Measurements from ENCODE around the gene SUPT16H. TPM values are rescaled to one million over a fixed set of nuclear protein-coding genes. Genes with fewer than 3 reads are reported as not detected.
"Not testable (repeated sequence)": the region's sequence is repeated elsewhere in the genome, so short reads cannot be mapped to it uniquely, and the experiment has no call there.

The SUPT16H gene
- total RNA-seq, 2 donors from 2014 or later: 38.1 to 39.8 TPM

- intact Hi-C loops (cut with DNase I, micrococcal nuclease): no loop called here
- DNase-seq (no peak), ATAC-seq (no peak)
Observed at GRCh38 chr14:21373980-21374379, 9.8 kb downstream of the SUPT16H start.

DNA sequence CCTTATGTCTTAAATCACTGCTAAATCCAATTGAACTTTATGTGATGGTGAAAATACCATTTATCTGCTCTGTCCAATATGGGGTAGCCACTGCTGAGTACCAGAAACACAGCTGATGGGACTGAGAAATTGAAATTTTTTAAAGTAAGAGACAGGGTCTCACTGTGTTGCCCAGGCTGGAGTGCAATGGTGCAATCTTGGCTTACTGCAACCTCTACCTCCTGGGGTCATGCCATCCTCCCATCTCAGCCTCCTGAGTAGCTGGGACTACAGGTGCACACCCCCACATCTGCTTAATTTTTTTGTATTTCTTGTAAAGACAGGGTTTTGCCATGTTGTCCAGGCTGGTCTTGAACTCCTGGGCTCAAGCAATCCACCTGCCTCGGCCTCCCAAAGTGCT, 11.0 kb downstream of the SUPT16H start:
- DNase-seq; intact Hi-C loops (cut with DNase I, micrococcal nuclease); ATAC-seq: not testable (repeated sequence)

GRCh38 chr14:21369949-21370679, 13.7 kb downstream of the SUPT16H start:
- no peak for ATAC-seq
- intact Hi-C loops (cut with DNase I, micrococcal nuclease): no loop called here
- no peak for DNase-seq

DNA sequence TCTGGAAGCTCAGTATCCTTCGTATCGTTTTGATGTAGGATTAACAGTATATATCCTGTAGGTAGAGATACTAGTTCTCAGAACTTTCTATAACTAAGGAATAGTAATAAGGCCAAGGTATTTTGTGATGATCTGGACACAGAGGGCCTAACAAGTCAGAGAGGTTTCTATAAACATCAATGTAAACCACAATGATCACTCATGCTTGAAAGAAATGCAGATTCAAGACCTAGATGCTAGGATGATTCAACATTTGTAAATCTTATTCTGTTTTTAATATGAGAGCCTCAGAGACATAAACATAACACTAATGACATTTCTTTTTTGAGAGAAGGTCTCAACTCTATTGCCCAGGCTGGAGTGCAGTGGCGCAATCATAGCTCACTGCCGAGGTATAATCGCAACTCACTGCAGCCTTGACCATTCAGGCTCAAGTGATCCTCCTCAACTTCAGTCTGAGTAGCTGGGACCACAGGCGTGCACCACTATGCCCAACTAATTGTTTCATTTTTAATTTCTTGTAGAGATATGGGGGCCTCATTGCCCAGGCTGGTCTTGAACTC, 16.2 kb downstream of the SUPT16H start:
- ATAC-seq (no peak), DNase-seq (no peak)
- intact Hi-C loops (cut with DNase I, micrococcal nuclease): no loop called here

DNA sequence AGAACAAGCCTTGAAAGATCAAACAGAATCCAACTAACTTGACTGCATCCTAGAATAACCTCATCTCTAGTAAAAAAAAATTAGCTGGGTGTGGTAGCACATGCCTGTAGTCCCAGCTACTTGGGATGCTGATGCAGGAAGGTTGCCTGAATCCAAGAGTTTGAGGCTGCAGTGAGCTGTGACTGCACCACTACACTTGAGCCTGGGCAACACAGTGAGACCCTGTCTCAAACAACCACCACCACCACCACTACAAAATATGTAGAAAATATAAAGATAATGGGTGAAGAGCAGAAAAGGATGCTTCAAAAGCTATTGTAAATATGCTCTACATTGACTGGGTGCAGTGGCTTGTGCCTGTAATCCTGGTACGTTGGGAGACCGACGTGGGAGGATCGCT, 27.3 kb downstream of the SUPT16H start:
- no peak for ATAC-seq
- intact Hi-C loops (cut with DNase I, micrococcal nuclease): no loop called here
- DNase-seq: no peak

- DNase-seq (peak in 1 of 2 donors; percentile 18), ATAC-seq (peak; percentile 61)
- intact Hi-C loops (cut with DNase I, micrococcal nuclease): no loop called here
Observed at GRCh38 chr14:21352587-21352986, 31.2 kb downstream of the SUPT16H start.

GRCh38 chr14:21350539-21350938, 33.3 kb downstream of the SUPT16H start:
- no peak for DNase-seq
- ATAC-seq: no peak
- intact Hi-C loops (cut with DNase I, micrococcal nuclease): no loop called here

GRCh38 chr14:21347201-21347600, 36.6 kb downstream of the SUPT16H start:
- no peak for ATAC-seq
- DNase-seq: no peak
- intact Hi-C loops (cut with DNase I, micrococcal nuclease): no loop called here

DNA sequence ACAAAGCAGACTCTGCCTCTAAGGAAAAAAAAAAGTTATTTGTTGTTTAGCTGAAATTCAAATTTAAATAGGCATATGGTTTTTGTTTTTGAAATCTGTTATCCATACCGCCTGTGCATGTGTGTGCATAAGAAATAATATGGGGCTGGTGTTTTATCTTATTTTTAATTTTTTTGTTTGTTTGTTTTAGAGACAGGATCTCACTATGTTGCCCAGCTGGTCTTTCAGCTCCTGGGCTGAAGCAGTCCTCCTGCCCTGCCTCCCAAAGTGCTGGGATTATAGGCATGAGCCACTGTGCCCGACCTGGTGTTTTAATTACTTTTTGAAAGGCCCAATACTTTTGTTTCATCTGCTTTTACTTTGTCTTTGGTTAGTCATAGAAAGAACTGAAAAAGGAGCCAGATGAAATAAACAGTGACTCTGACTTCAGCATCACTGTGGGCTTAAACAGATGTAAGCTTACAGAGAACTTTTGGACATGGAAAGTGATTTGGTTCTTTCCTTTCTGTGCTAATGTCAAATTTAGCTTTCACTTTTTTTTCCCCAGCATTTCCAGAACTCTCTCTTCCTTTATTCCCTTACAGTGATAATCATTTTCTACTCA, 37.2 kb downstream of the SUPT16H start:
- intact Hi-C loops (cut with DNase I, micrococcal nuclease): no loop called here
- no peak for DNase-seq
- ATAC-seq: no peak

DNA sequence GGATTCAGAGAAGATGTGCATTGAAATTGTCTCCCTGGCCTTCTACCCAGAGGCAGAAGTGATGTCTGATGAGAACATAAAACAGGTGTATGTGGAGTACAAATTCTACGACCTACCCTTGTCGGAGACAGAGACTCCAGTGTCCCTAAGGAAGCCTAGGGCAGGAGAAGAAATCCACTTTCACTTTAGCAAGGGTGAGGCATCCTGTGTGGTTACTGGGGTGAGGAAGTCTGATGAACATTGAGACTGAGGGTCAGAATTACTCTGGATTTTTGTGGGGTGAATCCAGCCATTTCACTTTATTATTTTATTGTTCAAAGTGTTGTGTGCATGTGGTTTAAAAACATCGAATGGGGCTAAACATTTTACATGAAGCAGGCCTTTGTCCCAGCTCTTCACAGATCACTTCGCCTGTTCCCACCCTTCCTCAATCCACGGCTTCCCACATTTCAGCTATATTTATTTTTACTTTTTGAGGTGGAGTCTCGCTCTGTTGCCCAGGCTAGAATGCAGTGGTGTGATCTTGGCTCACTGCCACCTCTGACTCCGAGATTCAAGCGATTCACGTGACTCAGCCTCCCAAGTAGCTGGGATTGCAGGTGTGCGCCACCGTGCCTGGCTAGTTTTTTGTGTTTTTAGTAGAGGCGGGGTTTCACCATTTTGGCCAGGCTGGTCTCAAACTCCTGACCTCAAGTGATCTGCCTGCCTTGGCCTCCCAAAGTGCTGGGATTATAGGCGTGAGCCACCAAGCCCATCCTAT, 40.6 kb downstream of the SUPT16H start:
- no peak for DNase-seq
- intact Hi-C loops (cut with DNase I, micrococcal nuclease): no loop called here
- ATAC-seq: peak; percentile 45

DNA sequence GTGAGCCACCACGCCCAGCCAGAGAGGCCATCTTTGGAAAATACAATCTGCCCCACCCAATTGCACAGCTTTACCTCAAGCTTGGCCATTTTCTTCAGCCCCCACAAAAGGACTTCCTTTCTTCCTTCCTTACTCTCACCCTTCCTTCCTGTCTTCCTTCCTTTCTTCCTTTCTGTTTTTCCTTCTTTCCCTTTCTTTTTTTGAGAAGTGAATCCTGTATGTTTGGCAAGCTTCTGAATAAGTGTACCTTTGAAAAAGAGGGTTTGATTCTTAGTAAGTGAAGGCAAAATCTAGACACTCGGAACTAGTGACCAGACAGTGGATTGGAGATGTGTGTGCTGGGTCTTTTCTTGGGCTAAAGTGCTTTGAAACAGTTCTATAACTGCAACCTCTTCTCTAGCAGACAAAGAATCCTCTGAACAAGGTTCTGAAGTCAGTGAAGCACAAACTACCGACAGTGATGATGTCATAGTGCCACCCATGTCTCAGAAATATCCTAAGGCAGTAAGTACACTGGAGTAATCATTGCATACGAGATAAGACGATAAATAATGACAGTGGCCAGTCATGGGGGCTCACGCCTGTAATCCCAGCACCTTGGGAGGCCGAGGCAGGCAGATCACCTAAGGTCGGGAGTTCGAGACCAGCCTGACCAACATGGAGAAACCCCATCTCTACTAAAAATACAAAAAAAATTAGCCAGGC, 49.5 kb downstream of the SUPT16H start:
- no peak for ATAC-seq
- DNase-seq: no peak

GRCh38 chr14:21332950-21333349, 50.9 kb downstream of the SUPT16H start:
- ATAC-seq (no peak), DNase-seq (no peak)
- intact Hi-C loops (cut with DNase I, micrococcal nuclease): no loop called here

More for the DNA sequence above, 49.5 kb downstream of the SUPT16H start:
- intact Hi-C loops (cut with DNase I, micrococcal nuclease): no loop called here

GRCh38 chr14:21326972-21327371, 56.8 kb downstream of the SUPT16H start:
- intact Hi-C loops (cut with DNase I, micrococcal nuclease): no loop called here
- ATAC-seq: no peak
- no peak for DNase-seq

GRCh38 chr14:21322716-21323115, 61.1 kb downstream of the SUPT16H start:
- intact Hi-C loops (cut with DNase I, micrococcal nuclease): no loop called here
- DNase-seq: no peak
- ATAC-seq: no peak

GRCh38 chr14:21320913-21321312, 62.9 kb downstream of the SUPT16H start:
- ATAC-seq (peak; percentile 52), DNase-seq (no peak)
- intact Hi-C loops (cut with DNase I, micrococcal nuclease): no loop called here

- ATAC-seq (no peak), DNase-seq (no peak)
- intact Hi-C loops (cut with DNase I, micrococcal nuclease): no loop called here
Observed at GRCh38 chr14:21317398-21317797, 66.4 kb downstream of the SUPT16H start.

DNA sequence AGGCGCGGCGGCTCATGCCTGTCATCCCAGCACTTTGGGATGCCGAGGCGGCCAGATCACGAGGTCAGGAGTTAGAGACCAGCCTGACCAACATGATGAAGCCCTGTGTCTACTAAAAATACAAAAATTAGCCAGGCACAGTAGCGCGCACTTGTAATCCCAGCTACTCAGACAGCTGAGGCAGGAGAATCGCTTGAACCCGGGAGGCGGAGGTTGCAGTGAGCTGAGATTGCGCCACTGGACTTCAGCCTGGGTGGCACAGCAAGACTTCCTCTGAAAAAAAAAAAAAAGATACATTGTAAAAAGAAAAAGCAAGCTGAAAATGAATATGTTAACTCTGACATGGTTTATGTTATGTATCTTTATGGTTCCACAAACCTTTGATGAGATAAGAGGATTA, 70.3 kb downstream of the SUPT16H start:
- DNase-seq (peak in 1 of 2 donors; percentile 19), ATAC-seq (peak; percentile 33)
- intact Hi-C loops (cut with DNase I, micrococcal nuclease): no loop called here

- intact Hi-C loops (cut with DNase I, micrococcal nuclease): no loop called here
- DNase-seq (no peak), ATAC-seq (no peak)
Observed at GRCh38 chr14:21311614-21312013, 72.2 kb downstream of the SUPT16H start.

DNA sequence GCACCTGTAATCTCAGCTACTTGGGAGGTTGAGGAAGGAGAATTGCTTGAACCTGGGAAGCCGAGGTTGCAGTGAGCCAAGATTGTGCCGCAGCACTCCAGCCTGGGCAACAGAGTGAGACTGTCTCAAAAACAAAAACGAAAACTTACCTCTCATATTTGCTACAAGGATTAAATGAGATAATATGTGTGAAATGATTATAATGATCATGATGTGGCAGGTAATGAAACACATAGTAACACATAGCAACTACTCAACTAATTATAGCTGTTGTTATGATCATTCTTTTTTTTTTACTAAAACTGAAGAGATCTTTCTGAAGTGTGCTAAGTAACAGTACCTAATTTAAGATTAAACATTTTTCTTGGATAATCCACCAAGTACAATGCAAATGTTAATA, 73.9 kb downstream of the SUPT16H start:
- ATAC-seq (no peak), DNase-seq (no peak)
- intact Hi-C loops (cut with DNase I, micrococcal nuclease): no loop called here

Data from left colon (tissue), 2 donors.